Right cardiac atrium (tissue), 5 donors: ENCODE measurements around the gene DCUN1D5. TPM values are rescaled to one million over a fixed set of nuclear protein-coding genes. Genes with fewer than 3 reads are reported as not detected.

Experiments
- ATAC-seq, 2 donors: fragments of 200-7000 bp; cut with Tn5 transposase; one replicate each; pipeline versions ENCODE4 v1.8.0 to v1.9.1; 2020; ENCODE audit warnings: moderate library complexity in 2 of 2, mild to moderate bottlenecking in 1 of 2
- DNase-seq, 3 donors: peaks; one replicate each; pipeline ENCODE4 v3.0.0-alpha.2; 2020
- H3K27ac ChIP-seq: one replicate; pipeline ENCODE4 v1.5.1; 2013; ENCODE audit warnings: mild to moderate bottlenecking, low read length, control low read depth, moderate library complexity
- H3K27me3 ChIP-seq: one replicate; pipeline ENCODE4 v1.6.1; 2013; ENCODE audit not compliant: control insufficient read depth, insufficient read depth
- H3K4me1 ChIP-seq: one replicate; pipeline ENCODE4 v1.6.1; 2013; ENCODE audit warnings: low read length; ENCODE audit not compliant: control insufficient read depth, insufficient read depth
- H3K4me3 ChIP-seq: one replicate; pipeline ENCODE4 v1.5.1; 2013; ENCODE audit warnings: low read length, control low read depth
- H3K9me3 ChIP-seq: one replicate; pipeline ENCODE4 v1.6.1; 2013; ENCODE audit warnings: low read length; ENCODE audit not compliant: control insufficient read depth
- WGBS: extraction: QIAGEN DNeasy Blood & Tissue Kit; methylation state at CpG from one replicate; pipeline ENCODE4 v1.1.7; 2013; 5-methylcytosine and 5-hydroxymethylcytosine counted together
- intact Hi-C, 4 donors: fragments of 100-400 bp; cut with DNase I; formaldehyde crosslinking; loops; one replicate each; pipeline versions ENCODE4 v1.11.0 to v1.14.0; 2022 to 2023
- polyA plus RNA-seq: library from polyadenylated mRNA; stranded (reverse); fragments of 200-250 nt; gene quantifications from one replicate; pipeline ENCODE4 v1.2.3, GENCODE V29; 2013
- total RNA-seq, 4 donors: library from RNA; stranded (reverse); fragmentation: NEBNext Ultra II Directional; extraction: Animal tissue kit (Norgen Biotek cat#: 25700); gene quantifications; one replicate each; pipeline ENCODE4 v1.2.1, GENCODE V29; 2021
- donor health status: healthy with polysubstance abuse.
- donor health status: DM: no; HTN: yes; CAD: no.
- donor health status: DM: no; HTN: no; CAD: no.
- donor health status: DM: no; HTN: yes; CAD: no; lungs with severe emphysema.
- donor health status: DM: yes; HTN: yes; CAD: no.

DCUN1D5 gene
- total and polyA plus RNA-seq, 5 donors: 21.0 to 24.9 (median 22.1) TPM

- under 1% methylated on average over 26 of the region's 26 CpGs for whole genome bisulfite sequencing
- DNase-seq: peak; percentile 33 to 67 (median 61)
- Histone ChIP-seq H3K9me3 (no peaks in the 10 kb centered on the region), H3K4me3 (peak overlapping the region; percentile 87), H3K27me3 (no peaks in the 10 kb centered on the region), H3K27ac (peak overlapping the region; percentile 16), H3K4me1 (no peaks in the 10 kb centered on the region)
- intact Hi-C loops: no loop called here
- ATAC-seq: peak; percentile 65 to 74
Measured at GRCh38 chr11:103091064-103091800, 728 bp downstream of the DCUN1D5 start.

DNA sequence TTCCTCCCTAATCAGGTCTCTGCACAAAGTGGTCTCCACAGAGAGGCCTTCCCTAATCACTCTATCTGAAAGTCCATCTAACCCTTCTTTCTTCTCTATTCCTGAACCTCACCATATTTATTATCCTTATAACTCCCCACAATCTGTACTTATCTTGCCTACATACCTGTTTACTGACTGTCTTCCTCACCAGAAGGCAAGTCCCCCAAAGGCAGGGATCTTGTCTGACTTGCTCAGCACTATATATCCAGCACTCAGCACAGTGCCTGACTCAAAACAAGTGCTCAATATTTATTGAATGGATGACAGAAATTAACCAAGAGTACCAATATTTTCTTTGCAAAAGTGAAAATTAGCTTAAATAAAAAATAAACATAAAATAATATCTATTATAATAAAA is 5.5 kb downstream of the DCUN1D5 start:
- no peaks in the 10 kb centered on the region for H3K9me3 ChIP-seq
- ATAC-seq (no peak), DNase-seq (no peak)
- no peak overlapping the region for H3K27ac ChIP-seq
- H3K4me3 ChIP-seq: no peak overlapping the region
- H3K4me1 ChIP-seq: no peaks in the 10 kb centered on the region
- H3K27me3 ChIP-seq: no peaks in the 10 kb centered on the region
- intact Hi-C loops: no loop called here

GRCh38 chr11:103085758-103086365 is 6.1 kb downstream of the DCUN1D5 start:
- Histone ChIP-seq H3K4me3 (no peak overlapping the region), H3K27me3 (no peaks in the 10 kb centered on the region), H3K27ac (no peak overlapping the region), H3K4me1 (no peaks in the 10 kb centered on the region), H3K9me3 (no peaks in the 10 kb centered on the region)
- DNase-seq (no peak), ATAC-seq (no peak)
- intact Hi-C loops: no loop called here
- WGBS: 76% methylated on average over 1 of the region's 1 CpG

DNA sequence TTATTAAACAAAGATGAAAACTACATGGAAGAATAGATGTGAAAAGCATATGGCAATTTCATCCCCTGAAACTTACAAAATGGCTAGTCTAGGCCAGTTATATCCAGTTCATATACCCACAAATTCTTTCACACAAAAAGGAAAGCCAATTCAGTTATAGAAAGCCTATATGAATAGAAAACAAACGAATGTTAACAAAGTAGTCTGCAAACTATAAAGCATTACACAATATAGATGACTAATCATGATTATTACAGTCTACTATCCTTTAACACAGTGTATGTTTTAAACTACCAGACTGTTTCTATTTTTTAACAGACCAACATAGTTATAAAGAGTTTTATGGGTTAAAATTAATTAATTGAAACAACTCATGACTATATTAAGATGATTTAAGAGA is 12.1 kb downstream of the DCUN1D5 start:
- Histone ChIP-seq H3K27me3 (no peaks in the 10 kb centered on the region), H3K27ac (no peak overlapping the region), H3K4me3 (no peak overlapping the region), H3K9me3 (no peaks in the 10 kb centered on the region), H3K4me1 (no peaks in the 10 kb centered on the region)
- ATAC-seq (no peak), DNase-seq (no peak)
- intact Hi-C loops: no loop called here
- WGBS: 78% methylated on average over 1 of the region's 1 CpG

GRCh38 chr11:103078710-103079109 is 13.2 kb downstream of the DCUN1D5 start:
- ATAC-seq (no peak), DNase-seq (no peak)
- no peak overlapping the region for H3K4me3 ChIP-seq
- H3K4me1 ChIP-seq: no peaks in the 10 kb centered on the region
- no peak overlapping the region for H3K27ac ChIP-seq
- intact Hi-C loops: no loop called here
- no peaks in the 10 kb centered on the region for H3K27me3 ChIP-seq
- 95% methylated on average over 5 of the region's 5 CpGs for WGBS
- H3K9me3 ChIP-seq: no peaks in the 10 kb centered on the region

DNA sequence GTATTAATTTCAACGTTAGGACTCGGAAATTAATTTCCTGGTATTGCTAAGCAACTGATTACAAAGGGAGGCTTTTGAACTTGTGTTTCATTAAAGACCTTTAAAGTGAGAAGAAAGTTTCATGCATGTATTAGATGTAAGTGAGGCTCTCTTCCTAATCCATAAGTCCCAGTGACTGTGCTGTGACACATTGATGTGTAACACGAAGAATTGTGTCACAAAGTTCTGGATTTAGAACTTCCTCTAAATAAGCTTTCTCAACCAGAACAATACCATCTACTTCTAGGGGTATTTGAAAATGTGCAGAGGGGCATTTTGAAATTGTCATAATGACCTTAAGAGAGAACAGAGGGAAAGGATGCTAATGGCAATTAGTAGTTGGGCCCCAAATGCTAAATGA is 14.4 kb downstream of the DCUN1D5 start:
- no peak overlapping the region for H3K27ac ChIP-seq
- intact Hi-C loops: no loop called here
- no peaks in the 10 kb centered on the region for H3K4me1 ChIP-seq
- H3K27me3 ChIP-seq: no peaks in the 10 kb centered on the region
- H3K4me3 ChIP-seq: no peak overlapping the region
- DNase-seq (no peak), ATAC-seq (no peak)
- no peaks in the 10 kb centered on the region for H3K9me3 ChIP-seq
- WGBS: 91% methylated on average over 3 of the region's 3 CpGs

- Histone ChIP-seq H3K27me3 (no peaks in the 10 kb centered on the region), H3K9me3 (no peaks in the 10 kb centered on the region), H3K4me3 (no peak overlapping the region), H3K27ac (no peak overlapping the region), H3K4me1 (no peaks in the 10 kb centered on the region)
- no peak for DNase-seq
- 87% methylated on average over 3 of the region's 3 CpGs for WGBS
- ATAC-seq: no peak
- intact Hi-C loops: no loop called here
Measured at GRCh38 chr11:103076361-103076760, 15.6 kb downstream of the DCUN1D5 start.

DNA sequence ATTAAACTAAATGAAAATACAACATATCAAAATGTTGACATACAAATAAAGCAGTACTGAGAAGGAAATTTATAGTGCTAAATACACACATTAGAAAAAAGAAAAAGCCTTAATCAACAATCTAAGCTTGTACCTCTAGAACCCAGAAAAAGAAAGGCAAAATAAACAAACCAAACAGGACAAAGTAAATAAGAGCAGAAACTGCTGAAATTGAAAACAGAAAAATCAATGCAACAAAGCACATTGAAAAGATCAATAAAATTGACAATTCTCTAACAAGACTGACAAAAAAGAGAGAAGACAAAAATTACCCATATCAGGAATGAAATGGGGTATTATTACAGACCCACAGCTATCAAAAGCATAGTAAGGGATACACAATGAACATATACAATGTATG is 21.0 kb downstream of the DCUN1D5 start:
- ATAC-seq (no peak), DNase-seq (no peak)
- Histone ChIP-seq H3K4me1 (no peaks in the 10 kb centered on the region), H3K27ac (no peak overlapping the region), H3K4me3 (no peak overlapping the region), H3K27me3 (no peaks in the 10 kb centered on the region), H3K9me3 (no peaks in the 10 kb centered on the region)
- intact Hi-C loops: no loop called here

DNA sequence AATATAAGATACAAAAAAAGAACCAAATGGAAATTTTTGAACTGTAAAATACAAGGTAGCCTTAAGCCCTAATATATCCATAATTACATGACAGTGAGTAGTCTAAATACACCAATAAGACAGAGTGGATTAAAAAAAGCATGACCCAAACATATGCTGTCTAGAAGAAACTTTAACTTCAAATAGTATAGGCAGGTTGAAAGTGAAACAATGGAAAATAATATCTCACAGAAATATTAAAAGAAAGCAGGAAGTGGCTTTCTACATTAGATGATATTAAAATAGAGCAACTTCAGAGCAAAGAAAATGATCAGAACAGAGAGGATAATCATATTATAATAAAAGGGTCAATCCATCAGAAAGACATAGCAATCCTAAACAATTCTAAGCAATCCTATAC is 21.8 kb downstream of the DCUN1D5 start:
- H3K27me3 ChIP-seq: no peaks in the 10 kb centered on the region
- H3K27ac ChIP-seq: no peak overlapping the region
- no peaks in the 10 kb centered on the region for H3K9me3 ChIP-seq
- no peak for ATAC-seq
- H3K4me3 ChIP-seq: no peak overlapping the region
- DNase-seq: no peak
- intact Hi-C loops: no loop called here
- H3K4me1 ChIP-seq: no peaks in the 10 kb centered on the region

GRCh38 chr11:103069367-103069766 is 22.6 kb downstream of the DCUN1D5 start:
- Histone ChIP-seq H3K9me3 (no peaks in the 10 kb centered on the region), H3K27ac (no peak overlapping the region), H3K27me3 (no peaks in the 10 kb centered on the region), H3K4me3 (no peak overlapping the region), H3K4me1 (no peaks in the 10 kb centered on the region)
- DNase-seq (no peak), ATAC-seq (no peak)
- intact Hi-C loops: loop anchor here in 1 of 4 donors (5.0 kb wide), 1 partner anchor 48 kb away; no protein-coding TSS in a partner anchor
- WGBS: 96% methylated on average over 2 of the region's 2 CpGs

DNA sequence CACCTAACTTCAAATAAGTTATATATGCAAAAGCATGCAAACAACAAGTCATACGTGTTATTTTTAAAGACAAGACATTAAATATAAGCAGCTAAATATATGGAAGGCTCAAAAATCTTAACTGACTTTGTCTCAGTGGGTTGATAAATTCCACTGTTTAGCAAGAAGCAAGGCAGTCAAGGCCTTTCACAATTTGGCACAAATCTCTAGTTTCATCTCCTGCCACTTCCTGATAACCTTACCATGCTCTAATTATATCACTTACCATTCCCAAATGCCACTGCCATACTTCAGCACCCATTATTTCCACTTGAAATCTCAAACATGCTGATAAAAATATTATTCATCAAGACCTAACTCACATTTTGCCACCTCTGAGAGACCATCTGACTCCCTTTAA is 24.8 kb downstream of the DCUN1D5 start:
- ATAC-seq (no peak), DNase-seq (no peak)
- intact Hi-C loops: loop anchor here in 1 of 4 donors (5.0 kb wide), 1 partner anchor 50 kb away; no protein-coding TSS in a partner anchor
- Histone ChIP-seq H3K4me3 (no peak overlapping the region), H3K27ac (no peak overlapping the region), H3K4me1 (no peaks in the 10 kb centered on the region), H3K9me3 (no peaks in the 10 kb centered on the region), H3K27me3 (no peaks in the 10 kb centered on the region)
- 84% methylated on average over 1 of the region's 1 CpG for WGBS
